Activated CD8-positive, alpha-beta memory T cell treated with anti-CD3 and anti-CD28 coated beads, Interleukin-2, amount 50 U/mL, for 1 hour (primary cell): ENCODE results near the gene DPPA3.
"Not testable (repeated sequence)": the region's sequence is repeated elsewhere in the genome, so short reads cannot be mapped to it uniquely, and the experiment has no call there.

Experiments
- DNase-seq: peaks from one replicate; pipeline ENCODE4 v3.0.0-alpha.2; 2020; ENCODE audit errors: extremely low read depth

The DPPA3 gene

GRCh38 chr12:7711133-7711532, at the start of gene DPPA3:
Gene DPPA3 (plus strand): TSS chr12:7711433. CDS start chr12:7711571, 138 bp downstream.
- no peak for DNase-seq

DNA sequence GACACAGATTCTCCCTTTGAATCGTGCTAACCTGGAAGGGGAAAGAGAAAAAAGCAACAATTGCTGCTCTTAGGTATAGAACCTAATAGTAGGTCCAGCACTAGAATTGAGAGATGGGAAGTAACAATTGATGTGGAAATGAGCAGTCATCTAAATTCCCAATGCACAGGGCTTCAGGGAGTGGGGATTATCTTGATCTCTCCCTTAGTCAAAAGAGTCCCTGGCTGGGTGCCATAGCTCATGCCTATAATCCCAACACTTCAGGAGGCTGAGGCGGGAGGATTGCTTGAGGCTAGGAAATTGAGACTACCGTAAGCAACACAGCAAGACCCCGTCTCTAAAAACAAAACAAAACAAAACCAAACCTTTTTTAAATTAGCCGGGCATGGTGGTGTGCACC, 49.5 kb upstream of the DPPA3 start:
- DNase-seq, result no peak

DNA sequence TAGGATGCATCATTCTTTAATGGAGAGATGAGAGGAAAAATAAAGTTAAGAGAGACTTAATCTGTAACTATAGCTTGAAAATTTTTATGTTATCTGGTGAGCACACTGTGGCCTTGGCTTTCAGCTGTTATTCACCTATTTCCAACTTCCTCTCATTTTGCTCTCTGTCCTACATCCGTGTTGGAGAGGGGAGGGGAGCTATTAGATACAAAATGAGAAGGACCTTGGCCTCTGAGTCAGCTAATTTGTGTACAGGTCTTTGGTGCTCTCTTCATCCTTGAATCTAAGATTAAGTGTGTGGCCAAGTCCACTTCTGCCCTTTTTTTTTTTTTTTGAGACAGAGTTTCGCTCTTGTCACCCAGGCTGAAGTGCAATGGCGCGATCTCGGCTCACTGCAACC, 44.6 kb upstream of the DPPA3 start:
- no peak for DNase-seq

GRCh38 chr12:7667125-7667524, 44.1 kb upstream of the DPPA3 start:
- no peak for DNase-seq

DNA sequence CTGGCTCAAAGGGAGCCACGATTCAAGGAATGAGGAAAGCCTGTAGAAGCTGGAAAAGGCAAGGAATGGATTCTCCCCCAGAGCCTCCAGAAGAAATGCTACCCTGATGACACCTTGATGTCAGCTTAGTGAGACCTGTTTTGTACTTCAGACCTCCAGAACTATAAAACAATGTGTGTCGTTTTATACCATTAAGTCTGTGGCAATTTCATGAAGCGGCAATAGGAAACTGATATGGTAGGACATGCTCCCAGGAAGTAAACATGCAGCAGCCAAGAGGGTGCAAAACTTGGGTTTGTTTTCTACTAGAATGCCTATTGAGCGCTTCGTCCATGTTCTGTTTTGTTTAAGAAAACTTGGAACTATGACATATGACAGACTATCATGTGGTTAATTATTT, 43.1 kb upstream of the DPPA3 start:
- DNase-seq, result no peak

DNA sequence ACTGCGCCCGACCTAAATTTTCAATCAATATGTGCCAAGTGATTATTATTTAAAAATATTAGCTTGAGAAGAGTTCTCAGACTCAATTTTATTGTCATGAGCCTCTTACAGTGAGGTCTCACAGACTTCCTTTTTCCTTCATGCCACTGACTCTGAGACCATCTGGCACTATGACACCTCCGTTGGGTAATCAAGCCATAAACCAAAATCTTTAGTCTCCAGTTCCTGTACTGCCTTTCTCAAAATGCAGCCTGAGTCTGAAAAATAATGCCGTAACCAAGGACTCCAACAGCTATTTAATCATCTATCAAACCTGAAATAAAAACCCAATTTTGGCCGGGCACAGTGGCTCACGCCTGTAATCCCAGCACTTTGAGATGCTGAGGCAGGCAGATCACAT, 35.8 kb upstream of the DPPA3 start:
- DNase-seq, result not testable (repeated sequence)

- DNase-seq, result not testable (repeated sequence)
Observed at GRCh38 chr12:7677432-7677888, 33.8 kb upstream of the DPPA3 start.

GRCh38 chr12:7678744-7679143, 32.5 kb upstream of the DPPA3 start:
- DNase-seq, result no peak

GRCh38 chr12:7679251-7680045, 31.8 kb upstream of the DPPA3 start:
- no peak for DNase-seq

DNA sequence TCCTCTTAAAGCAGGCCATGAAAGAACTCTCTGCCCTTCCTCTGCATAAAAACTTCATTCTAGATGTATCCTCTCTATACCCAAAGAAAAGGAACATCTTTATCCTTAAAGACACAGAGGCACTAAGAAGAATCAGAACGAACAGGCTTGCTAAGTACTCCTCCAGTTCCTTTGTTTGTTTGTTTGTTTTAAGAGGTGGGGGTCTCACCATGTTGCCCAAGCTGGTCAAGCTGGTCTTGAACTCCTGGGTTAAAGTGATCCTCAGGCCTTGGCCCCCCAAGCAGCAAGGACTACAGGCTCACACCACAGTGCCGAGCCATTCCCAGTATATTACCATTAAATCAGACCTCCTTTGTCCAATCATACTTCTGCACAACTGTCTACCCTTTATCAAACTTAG, 29.7 kb upstream of the DPPA3 start:
- no peak for DNase-seq

DNA sequence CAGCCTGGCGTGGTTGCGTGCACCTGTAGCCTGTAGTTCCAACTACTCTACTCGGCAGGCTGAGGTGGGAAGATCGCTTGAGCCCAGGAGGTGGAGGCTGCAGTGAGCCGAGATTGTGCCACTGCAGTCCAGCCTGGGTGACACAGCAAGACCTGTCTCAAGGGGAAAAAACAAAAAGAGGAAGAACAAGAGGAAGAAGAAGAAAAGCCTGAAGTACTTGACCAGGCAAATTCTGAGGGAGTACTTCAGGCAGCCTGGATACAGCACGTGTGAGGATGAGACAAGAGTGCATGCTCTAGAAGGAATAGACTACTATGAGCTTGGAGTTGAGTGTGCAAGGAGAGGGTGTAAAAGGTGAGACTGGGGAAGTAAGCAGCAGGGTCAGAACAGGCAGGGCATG, 17.4 kb upstream of the DPPA3 start:
- no peak for DNase-seq

- DNase-seq, result no peak
Observed at GRCh38 chr12:7694556-7695236, 16.5 kb upstream of the DPPA3 start.

GRCh38 chr12:7695237-7695560, 16.0 kb upstream of the DPPA3 start:
- DNase-seq, result no peak

- DNase-seq, result no peak
Observed at GRCh38 chr12:7695566-7696197, 15.6 kb upstream of the DPPA3 start, which contains the start of gene GDF3. Gene GDF3 (minus strand): TSS chr12:7695775. CDS start chr12:7695728, 47 bp downstream.

DNA sequence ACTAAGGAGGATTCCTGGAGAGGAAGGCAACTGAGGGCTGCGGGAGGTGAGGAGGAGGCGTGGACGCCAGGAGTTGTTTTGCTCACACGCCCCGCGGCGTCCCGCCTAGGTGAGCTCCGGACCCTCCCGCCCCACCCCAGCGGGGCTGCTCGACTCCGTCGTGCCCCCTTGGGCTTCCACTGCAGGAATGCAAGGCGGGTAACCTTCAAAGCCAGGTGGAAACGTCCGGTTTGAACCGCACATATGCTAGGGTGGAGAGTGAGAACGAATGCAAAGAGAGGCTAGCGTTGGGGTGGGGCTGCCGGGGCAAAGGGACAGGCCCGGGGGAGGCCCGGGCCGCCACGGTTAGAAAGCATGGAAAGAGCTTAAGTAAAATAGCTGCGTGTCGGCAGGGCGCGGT, 5.4 kb upstream of the DPPA3 start:
- no peak for DNase-seq

- DNase-seq, result no peak
Observed at GRCh38 chr12:7709969-7710675, 1.1 kb upstream of the DPPA3 start.

GRCh38 chr12:7712841-7713442, 1.7 kb downstream of the DPPA3 start:
- DNase-seq, result no peak

DNA sequence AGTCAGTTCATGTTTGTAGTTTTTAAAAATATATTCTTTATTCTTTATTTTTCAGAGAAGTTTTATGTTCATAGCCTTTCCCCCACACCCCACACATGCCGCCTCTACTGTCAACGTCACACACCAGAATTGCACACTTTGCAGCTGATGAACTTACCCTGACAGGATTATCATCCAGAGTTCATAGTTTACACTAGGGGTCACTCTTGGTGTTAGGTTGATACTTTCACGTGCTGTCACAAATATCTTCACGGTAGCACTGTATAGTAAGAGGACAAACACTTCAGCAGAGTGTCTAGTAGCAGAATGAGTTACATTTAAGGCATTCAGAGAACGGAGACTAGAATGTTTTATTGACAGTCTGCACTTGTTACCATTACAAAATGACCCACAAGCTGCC, 5.1 kb downstream of the DPPA3 start:
- no peak for DNase-seq

DNA sequence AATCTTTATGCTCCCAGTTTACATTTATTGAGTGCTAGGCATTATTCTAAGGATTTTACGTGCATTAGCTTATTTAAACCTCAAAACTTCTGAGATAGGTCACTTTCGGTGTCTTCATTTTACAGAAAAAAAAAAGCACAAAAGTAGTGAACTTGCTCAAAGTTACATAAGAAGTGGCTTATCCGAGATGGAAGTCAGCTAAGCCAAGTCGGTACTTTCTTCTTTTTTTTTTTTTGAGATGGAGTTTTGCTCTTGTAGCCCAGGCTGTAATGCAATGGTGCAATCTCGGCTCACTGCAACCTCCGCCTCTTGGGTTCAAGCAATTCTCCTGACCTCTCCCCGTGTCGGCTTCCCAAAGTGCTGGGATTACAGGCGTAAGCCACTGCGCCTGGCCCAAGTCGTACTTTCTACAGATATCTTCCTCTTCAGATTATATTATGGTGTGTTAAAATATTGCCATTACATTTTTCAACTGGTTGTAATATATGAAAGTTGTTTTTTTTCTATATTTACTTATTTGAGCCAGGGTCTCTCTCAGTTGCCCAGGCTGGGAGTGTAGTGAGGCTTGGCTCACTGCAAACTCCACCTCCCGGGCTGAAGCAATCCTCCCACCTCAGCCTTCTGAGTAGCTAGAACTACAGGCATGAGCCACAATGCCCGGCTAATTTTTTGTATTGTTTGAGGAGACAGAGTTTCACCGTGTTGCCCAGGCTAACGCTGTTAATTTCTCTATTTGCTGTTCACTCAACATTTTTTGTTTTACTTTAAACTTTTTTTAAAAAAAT, 8.9 kb downstream of the DPPA3 start:
- no peak for DNase-seq

DNA sequence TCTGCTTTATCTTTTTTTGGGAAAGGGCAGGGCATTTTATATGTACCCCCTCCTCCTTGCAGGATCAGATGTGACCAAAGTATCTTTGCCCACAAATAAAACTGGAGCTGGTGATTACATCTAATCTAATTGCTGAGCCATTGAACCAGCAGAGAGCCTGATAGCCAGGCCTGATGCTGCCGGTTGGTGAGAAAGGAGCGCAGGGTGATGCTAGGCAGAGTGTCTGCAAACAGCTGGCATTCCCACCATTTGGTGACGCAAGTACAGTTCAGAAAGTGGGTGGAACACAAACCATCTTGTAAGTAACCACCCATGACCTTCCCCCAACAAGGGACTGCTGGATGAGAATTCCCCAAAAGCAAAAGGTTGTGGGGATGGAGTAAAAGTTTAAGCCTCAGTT, 12.7 kb downstream of the DPPA3 start:
- no peak for DNase-seq

DNA sequence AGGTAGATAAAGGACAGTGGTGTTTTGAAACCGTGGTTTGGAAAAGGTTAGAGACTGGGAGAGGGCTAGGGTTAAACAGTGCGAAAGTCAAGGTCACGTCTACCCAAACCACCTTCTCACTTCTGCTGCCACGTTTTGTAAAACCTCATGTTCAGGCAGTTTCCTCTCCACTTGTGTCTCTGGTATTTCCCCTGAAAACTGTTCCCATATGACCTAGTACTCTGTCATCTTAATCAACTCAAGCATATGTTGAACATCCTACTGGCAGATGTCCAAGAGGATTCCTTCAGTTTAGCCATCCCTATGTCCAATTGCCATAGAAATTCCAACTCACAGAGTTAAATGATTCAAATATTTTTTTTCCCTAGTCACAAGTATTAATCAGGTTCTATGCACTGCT, 18.5 kb downstream of the DPPA3 start:
- no peak for DNase-seq
